NCI-H2081 treated with DMSO at 0.1 percent for 48 hours (cell line): ENCODE measurements around the gene SGTA.

ENCODE experiments used
- DNase-seq: peaks from one replicate; lab custom pipeline; 2025; lab: John Stamatoyannopoulos, UW

The SGTA gene

DNA sequence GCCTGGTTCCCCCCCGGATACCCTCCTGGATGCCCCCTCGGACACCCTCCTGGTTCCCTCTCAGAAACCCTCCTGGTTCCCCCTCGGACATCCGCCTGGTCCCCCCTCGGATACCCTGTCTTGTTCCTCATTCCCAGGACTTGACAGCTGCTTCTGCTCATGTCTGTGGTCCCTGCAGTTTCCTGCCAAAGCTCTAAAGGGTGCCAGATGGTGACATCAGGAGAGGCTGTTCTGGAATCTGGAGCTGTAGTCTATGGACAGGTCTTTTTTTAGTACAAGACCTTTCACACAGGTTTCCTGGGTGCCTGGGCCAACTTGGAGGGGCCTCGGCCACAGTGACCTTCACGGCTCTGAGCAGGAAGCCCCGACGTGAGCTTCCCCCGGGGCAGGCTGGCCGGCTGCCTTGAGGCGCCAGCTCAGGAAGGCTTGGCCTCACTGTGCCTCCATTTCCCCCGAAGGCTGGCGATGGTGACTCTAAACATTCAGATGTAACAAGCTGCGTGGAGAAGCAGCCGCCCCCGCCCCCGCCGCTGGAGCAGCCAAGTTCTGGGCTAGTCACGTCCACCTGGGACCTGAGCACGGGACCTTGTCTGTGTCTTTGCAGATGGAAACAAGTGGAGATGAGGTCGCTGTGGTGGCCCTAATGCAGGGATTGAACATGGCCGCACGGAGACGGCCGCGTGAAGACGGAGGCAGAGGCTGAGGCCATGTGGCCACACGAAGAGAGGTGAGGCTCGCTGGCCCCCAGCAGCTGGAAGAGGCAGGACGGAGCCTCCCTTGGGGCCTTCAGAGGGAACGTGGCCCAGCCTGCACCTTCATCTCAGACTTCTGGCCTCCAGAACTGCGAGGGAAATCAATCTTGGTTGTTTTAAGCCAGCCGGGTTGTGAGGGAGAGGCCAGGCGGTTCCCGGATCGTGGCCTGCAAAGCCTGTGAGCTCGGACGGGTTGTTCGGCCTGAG lies 12.7 kb downstream of the SGTA start:
- no peak for DNase-seq

DNA sequence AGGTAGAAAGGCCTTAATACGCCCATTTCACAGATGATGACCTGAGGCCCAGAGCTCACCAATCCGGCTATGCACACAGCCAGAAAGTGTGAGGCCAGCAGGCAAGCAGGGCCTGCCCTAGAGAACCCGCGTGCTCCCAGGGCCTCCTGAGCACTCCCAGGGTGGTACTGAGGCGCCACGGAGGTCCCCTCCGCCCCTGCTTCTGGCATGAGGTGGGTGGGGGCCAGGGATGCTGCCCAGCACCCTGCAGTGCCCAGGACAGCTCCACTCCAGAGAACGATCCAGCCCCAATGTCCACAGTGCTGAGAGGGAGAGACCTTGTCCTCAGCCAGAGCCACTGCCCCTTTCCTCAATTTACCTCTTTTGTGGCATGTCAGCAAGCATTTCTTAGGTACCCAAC lies 13.9 kb downstream of the SGTA start:
- DNase-seq, result no peak

DNA sequence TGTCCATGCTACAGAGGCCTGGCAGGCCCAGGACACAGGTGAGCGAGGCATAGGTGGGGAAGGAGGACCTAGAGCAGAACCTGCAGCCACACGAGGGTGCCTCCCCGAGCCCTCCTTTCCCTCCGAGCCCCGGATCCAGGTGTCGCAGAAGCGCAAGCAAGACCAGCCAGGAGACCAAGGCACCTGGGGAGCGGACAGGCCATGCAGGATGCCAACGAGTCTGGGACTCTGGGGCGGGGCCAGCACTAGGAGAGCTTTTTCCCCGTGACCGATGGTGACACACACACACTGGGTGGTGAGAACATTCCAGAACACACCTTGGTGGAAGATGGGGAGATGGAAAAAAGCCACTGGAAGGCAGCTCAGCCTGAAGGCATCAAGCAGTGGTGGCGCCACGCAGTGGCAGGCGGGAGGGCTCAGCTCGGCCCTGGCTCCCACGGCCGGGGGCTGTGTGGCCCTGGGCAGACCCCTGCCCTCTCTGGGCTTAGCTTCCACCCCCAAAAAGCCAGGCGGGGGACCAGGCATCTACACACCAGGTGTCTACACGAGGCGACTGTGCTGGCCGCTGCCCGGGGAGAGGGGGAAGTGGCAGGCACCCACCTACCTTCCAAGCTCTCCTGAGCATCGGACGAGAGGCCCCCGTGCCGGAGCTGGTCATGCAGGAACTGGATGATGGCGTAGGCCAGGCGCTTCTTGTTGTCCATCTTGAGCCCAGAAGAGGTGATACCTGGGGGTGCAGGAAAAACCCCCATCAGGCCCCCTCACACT lies 14.5 kb downstream of the SGTA start:
- no peak for DNase-seq

DNA sequence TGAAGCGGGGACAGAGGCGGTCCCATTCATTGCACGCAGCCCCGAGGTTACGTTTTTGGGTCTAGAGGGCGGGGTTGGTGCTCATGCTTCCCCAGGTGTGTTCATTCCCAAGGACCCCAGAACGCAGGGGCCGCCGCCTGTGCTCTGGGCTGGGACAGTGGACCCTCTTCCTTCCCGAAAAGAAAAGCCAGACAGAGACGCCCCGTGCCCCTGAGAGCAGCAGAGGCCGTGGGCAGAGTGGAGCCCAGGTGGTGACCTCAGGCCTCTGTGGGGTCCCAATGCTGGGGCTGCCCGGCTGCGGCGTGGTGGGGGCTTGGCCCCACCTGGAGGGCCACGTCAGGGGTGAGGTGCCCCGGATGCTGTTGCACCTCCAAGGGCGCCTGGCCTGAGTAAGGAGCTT lies 15.4 kb downstream of the SGTA start:
- no peak for DNase-seq

DNA sequence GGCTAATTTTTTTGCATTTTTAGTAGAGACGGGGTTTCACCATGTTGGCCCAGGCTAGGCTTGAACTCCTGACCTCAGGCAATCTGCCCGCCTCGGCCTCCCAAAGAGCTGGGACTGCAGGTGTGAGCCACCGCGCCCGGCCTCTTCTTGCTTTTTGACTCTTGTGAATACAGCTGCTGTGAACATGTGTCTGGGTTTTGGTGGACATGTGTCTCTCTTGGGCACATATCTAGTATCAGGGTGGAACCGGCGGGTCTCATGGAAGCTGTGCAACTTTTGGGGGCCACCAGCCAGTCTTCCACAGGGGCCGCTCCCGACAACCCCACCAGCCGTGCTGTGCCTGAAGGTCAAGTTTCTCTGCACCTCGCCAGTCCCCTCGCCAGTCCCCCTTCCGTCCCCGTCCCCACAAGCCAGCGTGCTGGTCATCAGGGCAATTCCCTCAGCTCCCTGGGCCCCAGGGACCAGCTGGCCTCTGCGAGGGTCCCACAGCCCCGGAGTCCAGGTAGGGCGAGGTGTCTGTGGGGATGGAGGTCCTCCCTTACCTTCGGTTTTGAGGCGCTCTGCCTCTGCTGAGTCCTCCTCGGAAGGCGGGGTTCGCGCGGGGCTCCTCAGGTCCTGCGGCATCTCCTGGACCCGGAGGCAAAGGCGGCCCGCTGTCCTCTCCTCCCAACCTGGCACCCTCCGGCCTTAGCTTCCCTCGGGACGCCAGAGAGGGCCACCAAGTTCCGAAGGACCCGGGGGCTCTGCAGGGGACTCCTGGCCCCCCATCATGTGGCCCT lies 16.3 kb downstream of the SGTA start:
- no peak for DNase-seq

DNA sequence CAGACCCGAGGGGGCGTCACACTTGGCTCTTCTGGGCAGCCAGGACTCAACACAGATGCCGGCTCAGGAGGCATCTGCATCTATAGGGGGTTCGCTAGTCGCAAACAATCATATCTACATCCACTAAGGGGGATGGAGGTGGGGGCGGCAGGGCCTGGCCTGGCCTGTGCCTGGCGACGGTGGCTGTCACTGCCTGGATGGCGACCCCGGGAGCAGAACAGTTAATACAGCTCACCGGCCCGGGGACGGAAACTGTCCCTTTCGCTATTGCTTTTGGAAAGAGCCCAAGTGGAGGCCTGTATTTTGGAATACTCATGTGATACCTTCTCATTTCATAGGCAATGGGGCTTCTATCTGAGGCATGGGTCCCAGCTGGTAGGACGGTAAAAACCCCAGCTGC lies 17.7 kb downstream of the SGTA start:
- no peak for DNase-seq

DNA sequence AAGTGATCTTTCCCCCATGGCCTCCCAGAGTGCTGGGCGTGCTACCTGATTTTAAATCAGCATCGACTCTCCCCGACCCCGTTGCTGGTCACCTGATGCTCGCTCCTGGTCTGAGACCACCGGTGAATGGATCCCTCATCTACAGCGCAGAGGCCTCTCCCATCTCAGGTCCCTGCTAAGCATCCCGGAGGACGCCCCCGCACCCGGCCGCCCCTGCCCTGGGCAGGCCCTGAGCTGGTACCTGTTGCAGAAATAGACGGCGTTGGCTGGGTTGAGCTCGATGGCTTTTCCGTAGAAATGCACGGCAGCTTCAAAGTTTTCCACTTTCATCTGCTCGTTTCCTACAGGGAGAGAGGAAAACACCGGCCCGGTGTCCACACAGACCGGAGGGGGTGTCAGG lies 18.1 kb downstream of the SGTA start:
- no peak for DNase-seq

DNA sequence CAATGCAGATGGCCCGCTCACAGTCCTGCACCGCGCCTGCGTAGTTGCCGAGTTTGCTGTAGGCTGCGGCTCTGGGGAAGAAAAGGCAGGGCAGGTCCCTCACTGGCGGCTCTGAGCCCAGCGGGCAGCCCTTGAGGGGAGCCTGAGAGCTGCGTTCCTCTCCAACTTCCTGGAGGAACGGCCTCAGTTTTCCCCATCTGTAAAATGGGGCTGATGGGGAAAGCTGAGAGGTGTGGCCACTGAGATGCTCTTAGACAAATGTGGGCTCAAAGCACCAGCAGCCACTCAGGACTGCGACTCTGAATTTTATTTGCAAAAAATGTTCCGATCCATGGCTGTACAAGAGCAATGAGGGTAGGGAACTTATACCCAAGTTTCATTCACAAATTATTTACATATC lies 19.4 kb downstream of the SGTA start:
- DNase-seq, result no peak

DNA sequence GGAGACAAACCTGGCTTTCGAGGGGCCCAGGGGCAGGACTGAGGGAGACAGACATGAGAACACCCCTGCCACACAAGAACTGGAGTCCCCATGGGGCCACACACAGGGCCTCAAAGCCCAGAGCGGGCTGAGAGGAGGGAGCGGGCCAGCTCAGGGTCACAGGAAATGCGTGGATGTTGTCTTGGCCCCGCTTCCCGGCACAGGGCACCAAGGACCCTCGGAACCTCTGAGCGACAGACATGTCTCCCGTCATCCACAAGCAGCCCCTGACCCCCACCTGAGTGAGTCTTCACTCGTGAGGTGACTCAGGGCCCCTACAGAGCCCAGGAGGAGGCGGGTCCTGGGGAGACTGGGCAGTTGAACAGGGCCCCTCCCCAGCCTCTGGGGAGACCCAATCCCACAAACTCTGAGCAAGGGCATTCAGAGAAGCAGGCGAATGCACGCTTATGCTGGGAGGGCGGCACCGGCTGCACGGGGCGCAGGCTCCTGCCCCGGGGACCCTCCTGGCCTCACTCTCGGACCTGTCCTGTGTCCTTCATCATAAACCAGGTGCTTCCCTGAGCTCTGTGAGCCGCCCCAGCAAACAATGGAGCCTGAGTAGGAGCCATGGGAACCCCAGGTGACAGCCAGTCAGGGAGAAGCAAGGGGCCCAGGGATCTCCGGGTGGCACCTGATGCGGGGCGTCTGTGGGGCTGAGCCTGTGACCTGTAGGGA lies 20.1 kb downstream of the SGTA start:
- DNase-seq, result no peak

DNA sequence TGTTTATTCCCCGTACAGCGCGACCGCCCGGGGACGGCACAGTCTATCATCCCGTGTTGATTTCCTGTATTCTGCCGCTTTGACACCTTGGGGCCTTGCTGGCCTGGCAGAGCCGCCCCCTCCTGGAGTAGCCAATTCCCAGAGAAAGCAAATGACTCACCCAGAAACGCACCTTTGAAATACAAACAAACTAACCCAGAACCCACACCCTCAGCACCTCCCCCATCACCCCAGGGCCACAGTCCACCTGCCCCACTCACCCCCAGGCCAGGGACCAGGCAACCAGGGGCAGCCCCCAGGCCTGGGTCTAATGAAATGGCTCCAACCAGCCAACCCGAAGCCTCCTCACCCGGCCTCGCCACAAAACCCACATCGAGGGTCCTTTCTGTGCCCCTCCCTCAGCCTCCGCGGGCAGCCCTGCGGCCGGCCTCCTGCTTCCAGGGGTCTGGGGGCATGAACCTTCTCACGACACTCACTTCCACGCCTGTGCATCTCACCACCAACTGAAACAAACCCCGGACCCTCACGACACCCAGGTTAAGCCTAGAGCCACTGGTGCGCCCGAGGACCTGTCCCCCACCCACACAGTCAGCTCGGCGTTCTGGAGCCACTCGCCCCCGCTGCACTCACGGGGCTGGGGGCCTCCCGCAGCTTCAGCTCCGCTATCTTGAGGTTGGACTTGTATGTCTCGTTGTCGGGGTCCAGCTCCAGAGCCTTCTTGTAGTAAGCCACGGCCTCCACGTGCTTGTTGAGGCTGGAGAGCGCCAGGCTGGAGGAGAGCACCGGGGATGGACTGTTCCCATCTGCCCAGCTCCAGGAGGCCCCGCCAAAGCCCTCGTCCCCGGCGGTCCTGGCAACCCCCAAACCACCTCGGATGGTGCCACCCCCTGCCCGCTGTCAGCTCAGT lies 20.9 kb downstream of the SGTA start:
- no peak for DNase-seq

DNA sequence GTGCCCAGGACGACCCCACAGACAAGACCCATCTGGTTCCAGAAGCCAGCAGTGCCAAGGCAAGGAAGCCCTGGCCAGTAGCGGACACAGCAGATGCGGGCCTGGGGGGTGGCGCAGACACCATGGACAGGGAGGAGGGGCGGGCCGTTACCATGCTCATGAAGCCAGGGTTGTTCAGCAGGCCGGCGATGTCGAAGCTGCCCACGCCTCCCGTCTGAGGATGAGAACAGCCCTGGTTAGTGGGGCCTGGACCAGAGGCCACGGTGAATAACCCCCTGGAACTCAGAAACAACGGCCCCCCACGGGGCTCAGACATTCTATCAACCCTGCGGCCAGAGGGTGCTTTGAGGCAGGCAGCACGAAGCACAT lies 21.8 kb downstream of the SGTA start:
- no peak for DNase-seq

DNA sequence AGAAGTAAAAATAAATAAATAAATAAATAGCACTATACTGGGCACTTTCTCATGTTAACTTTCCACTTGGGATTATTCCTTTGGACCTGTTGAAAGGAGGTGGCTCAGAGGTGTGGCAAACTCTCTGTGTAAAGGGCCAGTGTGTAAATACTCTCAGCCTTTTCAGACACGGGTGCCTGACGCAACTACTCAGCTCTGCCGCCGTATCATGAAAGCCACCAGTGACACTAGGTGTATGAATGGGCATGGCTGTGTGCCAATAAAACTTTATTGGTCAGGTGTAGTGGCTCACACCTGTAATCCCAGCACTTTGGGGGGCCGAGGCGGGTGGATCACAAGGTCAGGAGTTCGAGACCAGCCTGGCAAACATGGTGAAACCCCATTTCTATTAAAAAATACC lies 23.1 kb downstream of the SGTA start:
- no peak for DNase-seq

DNA sequence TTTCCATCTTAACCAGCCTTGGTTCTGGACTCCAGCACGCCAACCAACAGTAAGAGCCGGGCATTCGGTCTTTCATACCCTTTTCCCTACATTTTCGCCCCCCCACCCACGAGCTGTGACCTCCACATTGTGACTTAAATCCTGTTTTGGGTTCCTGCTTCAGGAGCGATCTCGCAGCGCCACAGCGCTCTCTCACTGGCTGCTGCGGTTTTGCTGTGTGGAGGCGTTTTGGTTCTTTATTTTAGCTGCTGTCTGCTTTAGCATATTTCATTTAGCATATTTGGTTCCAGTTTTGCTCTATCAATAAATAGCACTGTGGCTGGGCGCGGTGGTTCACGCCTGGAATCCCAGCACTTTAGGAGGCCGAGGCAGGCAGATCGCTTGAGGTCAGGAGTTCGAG lies 23.7 kb downstream of the SGTA start:
- DNase-seq, result no peak

DNA sequence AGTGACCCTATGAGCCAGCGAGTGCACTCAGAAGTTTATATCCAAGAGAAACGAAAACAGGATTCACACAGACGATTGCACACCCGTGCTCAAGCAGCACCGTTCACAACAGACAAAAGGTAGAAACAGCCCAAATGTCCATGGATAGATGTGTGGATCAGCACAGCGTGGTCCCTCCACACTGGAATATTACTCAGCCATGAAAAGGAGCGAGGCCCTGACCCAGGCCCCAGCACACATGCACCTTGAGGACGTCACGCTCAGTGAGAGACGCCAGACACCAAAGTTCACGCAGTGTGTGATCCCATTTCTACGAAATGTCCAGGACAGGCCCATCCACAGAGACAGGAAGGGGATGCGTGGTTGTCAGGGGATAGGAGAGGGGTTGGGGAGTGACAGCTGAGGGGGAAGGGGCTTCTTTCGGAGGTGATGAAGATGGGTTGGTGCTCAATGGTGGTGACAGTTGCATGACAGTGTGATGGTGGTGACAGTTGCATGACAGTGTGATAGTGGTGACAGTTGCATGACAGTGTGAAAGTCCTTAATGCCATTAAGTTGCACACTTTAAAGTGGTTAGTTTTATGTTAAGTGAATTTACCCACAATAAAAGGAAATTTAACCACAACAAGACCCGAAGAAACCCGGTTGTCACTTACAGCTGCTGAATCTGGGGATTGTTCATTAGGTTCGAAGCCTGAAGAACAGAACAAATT lies 24.3 kb downstream of the SGTA start:
- DNase-seq, result no peak

DNA sequence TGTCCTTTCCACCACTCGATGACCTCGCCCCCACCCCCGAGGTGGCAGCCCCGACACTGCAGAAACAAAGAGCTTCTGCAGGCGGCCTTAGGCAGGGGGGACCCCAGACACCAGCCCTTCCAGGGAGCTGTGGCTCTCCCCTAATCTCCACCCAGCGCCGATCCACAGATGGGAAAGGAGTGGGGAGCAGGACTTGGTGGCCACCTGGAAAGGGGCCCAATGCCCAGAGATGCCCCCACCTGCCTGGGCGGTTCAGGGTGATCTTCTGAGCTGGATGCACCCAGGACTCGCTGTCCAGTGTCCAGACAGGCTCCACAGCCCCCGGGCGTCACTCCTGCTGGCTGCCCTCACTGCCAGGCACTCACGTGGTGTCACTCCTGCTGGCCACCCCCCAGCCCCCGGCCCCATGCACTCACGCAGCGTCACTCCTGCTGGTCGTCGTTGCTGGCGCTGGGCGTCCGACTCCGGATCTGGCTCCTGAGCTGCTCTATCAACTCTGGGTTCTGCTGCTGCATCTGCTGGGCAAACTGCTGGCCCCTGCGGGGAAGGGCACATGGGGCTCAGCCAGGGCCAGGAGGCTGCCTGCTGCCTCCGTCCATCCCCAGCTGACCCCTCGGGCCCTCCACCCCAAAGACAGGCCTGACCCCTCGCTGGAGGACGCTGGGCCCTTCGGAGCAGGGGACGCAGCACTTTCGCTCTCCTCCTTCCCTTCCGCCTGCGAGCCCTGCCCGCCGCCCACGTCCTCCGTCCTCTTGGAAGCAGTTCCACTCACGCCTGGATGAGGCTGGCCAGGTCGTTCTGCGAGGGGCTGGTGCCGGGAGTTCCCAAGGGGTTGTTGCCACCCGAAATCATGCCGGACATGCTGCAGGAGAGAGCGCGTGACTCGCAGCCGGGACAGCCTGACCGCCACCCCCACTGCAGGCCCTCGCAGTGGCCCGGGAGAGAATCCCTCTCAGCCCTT lies 25.9 kb downstream of the SGTA start:
- no peak for DNase-seq

DNA sequence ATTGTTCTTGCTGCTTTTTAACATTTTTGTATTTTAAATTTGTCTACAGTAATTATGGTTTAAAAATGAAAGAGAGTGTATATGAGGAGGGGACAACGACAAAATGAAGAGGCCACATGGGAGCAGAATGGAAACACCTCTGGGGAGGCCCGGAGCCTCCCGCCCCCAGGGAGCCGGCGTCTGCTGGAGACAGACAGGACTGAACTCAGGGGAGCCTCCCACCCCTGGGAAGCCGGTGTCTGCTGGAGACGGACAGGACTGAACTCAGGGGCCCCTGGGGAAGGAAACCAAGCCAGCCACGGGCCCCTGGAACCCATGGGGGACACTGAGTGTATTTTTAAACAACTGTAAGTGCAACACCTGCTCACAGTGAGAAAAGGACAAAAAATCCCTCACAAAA lies 26.6 kb downstream of the SGTA start:
- DNase-seq, result no peak

DNA sequence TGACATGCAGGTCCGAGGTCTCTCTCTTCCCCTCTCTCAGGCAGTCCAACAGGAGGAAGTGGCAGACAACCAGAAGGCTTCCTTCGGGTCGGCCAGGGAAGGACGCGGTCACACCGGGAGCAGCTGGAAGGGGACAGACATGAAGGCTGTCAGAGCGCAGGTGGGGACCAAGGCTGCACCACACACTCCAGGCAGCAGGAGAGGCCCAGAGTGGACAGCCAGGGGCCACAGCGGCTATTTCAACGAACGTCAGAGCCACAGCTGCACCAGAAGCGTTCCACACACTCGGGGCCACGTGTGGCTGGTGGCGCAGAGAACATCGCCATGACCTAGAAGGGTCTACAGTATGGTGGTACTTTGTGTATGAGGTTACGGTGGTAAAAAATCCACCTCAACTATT lies 27.3 kb downstream of the SGTA start:
- DNase-seq, result no peak

DNA sequence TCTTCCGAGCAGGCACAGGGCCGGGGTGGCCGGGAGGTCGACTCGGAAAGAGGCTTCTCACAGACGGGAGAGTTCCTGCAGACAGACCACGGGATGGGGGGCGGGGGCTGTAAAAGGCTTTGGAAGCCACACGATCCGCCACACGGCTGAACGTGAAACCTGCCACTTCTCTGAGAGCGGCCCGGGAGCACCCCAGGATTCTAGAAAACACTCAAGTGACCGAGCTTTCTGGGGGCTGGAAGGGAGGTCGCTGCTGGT lies 27.7 kb downstream of the SGTA start:
- no peak for DNase-seq
